GM21360 (cell line): ENCODE measurements around the gene CAMK2B.

Source experiments
- ATAC-seq: cut with Tn5 transposase; IDR thresholded peaks from one replicate; pipeline ENCODE4 v1.9.1; 2021; ENCODE audit warnings: mild to moderate bottlenecking, moderate library complexity; ENCODE audit not compliant: unreplicated experiment

The CAMK2B gene

GRCh38 chr7:44330331-44330730 lies 4.9 kb upstream of the CAMK2B start:
- no peak for ATAC-seq

GRCh38 chr7:44329888-44330287 lies 4.5 kb upstream of the CAMK2B start:
- ATAC-seq, result no peak

GRCh38 chr7:44329081-44329480 lies 3.7 kb upstream of the CAMK2B start:
- no peak for ATAC-seq

- no peak for ATAC-seq
Measured at GRCh38 chr7:44327981-44328380, 2.6 kb upstream of the CAMK2B start.

- ATAC-seq, result no peak
Measured at GRCh38 chr7:44326261-44327125, 1.1 kb upstream of the CAMK2B start.

- no peak for ATAC-seq
Measured at GRCh38 chr7:44325811-44326241, 432 bp upstream of the CAMK2B start.

- no peak for ATAC-seq
Measured at GRCh38 chr7:44324481-44325200, 753 bp downstream of the CAMK2B start.

- no peak for ATAC-seq
Measured at GRCh38 chr7:44324204-44324480, 1.3 kb downstream of the CAMK2B start.

GRCh38 chr7:44323381-44324203 lies 1.8 kb downstream of the CAMK2B start:
- no peak for ATAC-seq

GRCh38 chr7:44322631-44323363 lies 2.6 kb downstream of the CAMK2B start:
- ATAC-seq, result no peak

- ATAC-seq, result no peak
Measured at GRCh38 chr7:44321796-44322195, 3.6 kb downstream of the CAMK2B start.

GRCh38 chr7:44320794-44321371 lies 4.5 kb downstream of the CAMK2B start:
- no peak for ATAC-seq

- ATAC-seq, result no peak
Measured at GRCh38 chr7:44320141-44320540, 5.3 kb downstream of the CAMK2B start.

GRCh38 chr7:44318332-44318731 lies 7.1 kb downstream of the CAMK2B start:
- ATAC-seq, result no peak

GRCh38 chr7:44315301-44315903 lies 10.0 kb downstream of the CAMK2B start:
- no peak for ATAC-seq

- no peak for ATAC-seq
Measured at GRCh38 chr7:44313621-44314031, 11.8 kb downstream of the CAMK2B start.

- no peak for ATAC-seq
Measured at GRCh38 chr7:44313016-44313415, 12.4 kb downstream of the CAMK2B start.

- no peak for ATAC-seq
Measured at GRCh38 chr7:44311561-44312495, 13.6 kb downstream of the CAMK2B start.
